Right lung (tissue), 5 donors: ENCODE results near the gene ACADVL. TPM values are rescaled to one million over a fixed set of nuclear protein-coding genes. Genes with fewer than 3 reads are reported as not detected.

ENCODE experiments used
- DNase-seq, 2 donors: peaks; one replicate each; pipeline ENCODE4 v3.0.0-alpha.2; 2013
- polyA plus RNA-seq, 5 donors: library from polyadenylated mRNA; unstranded; fragments of 120-200 nt; gene quantifications; one replicate each; pipeline versions ENCODE4 v1.2.1 to v1.2.3, GENCODE V29; 2013; ENCODE audit warnings: inconsistent platforms in 1 of 5, low replicate concordance in 1 of 5; ENCODE audit not compliant: insufficient read length in 5 of 5, insufficient read depth in 1 of 5

ACADVL gene
- polyA plus RNA-seq, 5 donors = 289 to 380 (median 360) TPM

DNA sequence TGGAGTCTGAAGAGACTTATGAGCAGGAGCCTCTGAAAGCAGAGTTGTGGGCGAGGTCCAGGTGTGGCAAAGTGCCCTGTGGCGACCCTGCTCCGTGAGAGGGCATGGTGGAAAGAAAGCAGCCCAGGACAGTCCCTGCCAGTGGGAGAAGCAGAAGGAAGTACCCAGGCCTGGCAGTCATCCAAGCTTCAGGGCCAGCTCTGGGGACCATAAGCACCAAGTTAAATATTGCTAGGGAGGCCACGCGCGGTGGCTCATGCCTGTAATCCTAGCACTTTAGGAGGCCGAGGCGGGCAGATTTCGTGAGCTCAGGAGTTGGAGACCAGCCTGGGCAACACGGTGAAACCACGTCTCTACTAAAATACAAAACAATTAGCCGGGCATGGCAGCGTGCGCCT lies 35.6 kb upstream of the ACADVL start:
- DNase-seq = no peak

DNA sequence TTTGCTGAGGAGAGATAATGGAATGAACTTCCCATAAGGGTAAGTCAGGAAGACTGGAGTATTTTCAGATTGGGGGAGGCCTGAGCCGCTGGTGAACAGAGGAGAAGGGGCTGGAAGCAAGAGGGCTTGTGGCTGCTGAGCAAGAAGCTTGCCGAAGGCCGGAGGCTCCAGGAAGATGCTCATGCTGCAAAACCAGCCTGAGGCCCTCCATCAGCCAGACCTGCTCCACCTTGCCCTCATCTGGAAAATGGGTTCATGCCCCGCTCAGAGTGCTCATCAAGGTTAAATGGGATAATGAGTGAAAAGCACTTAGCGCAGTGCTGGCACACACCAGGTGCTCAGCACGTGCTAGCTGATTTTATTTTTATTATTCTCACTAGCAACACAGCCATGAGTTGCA lies 35.1 kb upstream of the ACADVL start:
- DNase-seq = no peak

DNA sequence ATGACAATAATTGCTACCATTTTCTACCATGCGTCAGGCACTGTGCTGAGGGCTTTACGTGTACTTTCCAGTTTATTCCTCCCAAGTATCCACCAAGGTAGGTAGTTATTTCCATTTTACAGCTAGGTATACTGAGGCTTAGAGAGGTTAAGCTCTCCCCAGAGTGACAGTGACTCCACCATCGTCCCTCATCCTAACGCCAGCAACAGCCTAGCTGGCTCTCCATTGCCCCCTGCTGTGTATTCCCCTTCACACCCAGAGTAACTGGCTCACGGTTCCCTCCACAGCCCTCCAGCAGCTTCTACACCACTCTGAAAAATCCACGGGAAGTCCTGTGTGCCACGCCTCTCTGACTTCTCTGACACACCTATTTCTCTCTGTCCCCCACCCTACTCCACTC lies 33.5 kb upstream of the ACADVL start:
- DNase-seq = no peak

DNA sequence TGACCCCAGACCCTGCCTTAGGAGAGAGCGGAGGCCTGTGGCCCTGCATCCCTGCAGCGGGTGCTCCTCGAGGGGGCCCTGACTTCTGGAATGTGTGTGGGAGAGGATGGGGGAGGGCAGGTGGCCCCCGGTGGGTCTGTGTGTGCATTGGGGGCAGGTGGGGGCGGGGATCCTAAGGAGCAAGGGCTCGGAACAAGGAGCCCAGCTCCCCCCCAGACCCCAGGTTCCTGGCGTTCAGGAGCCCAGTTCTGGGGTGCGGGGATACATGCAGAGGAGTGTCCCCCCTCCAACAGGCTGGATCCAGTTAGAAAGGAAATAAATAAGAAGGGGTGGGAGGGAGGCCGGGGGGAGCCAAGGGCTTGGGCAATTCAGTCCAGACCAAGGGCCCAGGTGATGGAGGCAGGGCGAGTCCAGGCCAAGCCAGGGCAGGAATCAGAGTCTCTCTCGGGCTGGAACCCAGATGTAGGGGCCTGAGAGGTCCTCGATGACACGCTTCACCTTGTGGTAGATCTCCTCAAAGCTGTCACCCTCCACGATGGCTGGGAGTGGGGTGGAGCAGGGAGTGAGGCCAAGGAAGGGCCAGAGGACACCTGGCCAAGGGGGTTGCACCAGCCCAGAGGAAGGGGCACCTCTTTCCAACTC lies 29.3 kb upstream of the ACADVL start:
- no peak for DNase-seq

DNA sequence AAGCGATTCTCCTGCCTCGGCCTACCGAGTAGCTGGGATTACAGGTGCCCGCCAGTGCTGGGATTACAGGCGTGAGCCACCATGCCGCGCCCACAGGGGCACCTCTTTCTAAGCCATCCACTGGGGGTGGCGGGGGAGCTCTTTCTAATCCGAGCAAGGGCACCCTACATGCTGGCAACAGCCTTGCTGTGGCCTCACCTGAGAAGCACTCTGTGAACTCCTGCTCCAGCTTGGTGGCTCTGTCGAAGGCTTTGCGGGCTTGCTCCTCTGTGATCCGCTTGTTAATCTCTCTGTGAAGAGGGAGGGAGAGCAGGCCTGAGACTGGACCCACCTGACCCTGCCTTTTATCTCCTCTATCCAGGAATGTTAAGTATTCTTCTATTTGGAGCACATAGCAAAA lies 28.7 kb upstream of the ACADVL start:
- no peak for DNase-seq

DNA sequence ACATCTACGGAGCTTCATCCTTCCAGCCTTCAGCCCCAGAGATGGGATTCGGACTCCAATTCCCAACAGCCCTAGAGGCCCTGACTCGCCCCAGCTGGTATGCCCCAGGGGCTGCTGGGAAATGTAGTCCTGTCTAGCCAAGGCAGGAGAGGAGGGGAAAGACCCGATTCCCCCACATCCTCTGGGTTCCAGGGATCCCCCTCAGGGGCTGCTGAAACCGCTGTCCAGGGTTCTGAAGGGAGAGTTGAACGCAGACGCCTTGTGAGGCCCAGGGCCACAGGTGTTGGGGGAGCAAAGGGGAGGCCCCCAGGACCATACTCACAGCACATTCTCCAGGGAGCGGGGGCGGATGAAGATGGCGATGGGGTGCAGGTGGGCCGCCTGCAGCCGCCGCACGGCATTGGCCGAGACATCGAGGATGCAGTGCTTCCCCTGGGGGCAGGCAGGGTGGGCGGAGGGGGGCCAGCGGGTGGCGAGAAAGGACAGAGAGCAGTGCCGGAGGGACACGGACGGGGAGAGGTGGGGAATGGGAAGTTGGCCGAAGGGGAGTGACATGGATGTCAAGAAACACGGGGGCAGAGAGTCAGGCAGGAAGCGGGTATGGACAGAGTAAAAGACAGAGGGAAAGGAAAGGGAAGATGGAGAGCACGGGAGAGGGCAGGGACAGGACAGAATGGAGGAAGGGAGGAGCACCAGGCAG lies 28.0 kb upstream of the ACADVL start:
- DNase-seq = no peak

DNA sequence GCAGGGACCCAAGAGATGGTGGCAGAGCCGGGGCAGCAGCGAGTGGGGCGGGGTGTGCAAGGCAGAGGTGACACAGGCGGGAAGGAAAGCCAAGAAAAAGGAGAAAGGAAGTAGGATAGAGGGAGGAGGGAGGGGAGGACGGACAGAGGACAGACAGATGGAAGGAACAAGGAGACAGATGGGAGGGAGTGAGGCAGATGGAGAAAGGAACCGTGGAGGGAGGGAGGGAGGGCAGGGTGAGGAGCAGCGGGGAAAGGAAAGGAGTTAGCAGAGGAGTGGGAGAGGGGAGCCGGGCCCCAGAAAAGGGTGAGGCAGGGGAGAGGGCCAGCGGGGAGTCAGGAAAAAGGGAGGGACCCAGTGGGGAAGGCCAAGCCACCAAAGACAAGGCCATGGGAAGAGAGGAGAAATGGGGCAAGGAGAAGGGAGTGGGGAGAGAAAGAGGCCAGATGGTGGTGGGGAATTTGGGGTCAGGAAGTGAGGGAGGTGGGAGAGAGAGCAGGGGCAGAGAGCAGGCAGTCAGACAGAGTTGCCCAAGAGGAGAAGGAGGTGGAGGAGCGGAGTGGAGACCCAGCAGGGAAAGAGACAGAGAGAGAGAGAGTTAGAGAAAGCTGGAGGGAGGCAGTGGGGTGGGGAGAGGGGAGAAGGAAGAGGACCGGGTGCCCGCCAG lies 27.3 kb upstream of the ACADVL start:
- DNase-seq = no peak

DNA sequence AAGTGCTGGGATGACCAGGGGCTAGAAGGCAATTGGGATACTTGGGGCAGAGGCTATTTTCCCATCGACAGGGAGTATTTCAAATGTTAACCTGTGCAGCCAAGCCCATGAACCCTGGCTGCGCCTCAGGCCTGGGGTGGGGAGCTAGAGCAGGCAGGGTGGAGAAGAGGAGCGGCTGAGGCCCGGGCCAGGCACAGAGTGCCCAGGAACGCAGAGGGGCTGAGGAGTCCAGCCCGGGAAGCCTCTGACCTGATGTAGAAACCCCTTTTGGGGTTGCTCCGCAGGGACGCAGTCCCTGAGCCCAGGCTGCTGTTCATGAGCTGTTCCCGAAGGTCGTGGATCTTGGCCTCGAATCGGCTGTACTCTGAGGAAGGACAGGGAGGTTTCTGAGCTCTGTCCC lies 23.8 kb upstream of the ACADVL start:
- DNase-seq = no peak

DNA sequence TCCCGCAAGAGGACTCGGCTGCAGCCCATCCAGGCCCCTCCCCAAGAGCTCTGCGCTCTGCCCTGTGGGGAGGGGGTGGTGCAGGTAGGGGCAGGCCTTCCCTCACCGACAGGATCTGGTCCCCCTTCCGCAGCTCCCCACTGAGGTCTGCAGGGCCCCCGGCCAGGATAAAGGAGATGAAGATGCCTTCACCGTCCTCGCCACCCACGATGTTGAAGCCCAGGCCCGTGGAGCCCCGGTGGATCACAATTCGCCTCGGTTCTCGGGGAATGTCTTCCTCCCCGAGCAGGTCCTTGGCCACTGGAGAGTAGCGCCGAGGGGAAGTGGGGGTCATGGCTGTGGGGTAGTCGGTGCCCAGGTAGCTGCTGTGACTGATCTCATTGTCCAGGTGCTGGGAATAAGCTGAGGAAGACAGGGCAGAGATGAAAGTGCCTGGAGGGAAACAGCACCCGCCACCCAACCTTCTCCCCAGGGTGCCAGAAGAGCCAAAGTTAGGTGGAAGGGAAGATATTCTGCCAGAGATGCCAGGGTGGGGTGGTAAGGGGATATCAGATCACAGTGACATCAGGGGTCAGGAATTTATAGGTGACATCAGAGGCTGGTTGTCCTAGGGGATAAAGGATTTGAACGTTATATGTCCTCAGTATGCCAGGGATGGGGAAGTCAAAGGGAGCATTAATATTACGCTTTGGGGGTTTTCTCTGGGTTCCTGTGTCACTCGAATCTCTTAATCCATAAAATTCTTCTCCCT lies 22.9 kb upstream of the ACADVL start:
- no peak for DNase-seq

DNA sequence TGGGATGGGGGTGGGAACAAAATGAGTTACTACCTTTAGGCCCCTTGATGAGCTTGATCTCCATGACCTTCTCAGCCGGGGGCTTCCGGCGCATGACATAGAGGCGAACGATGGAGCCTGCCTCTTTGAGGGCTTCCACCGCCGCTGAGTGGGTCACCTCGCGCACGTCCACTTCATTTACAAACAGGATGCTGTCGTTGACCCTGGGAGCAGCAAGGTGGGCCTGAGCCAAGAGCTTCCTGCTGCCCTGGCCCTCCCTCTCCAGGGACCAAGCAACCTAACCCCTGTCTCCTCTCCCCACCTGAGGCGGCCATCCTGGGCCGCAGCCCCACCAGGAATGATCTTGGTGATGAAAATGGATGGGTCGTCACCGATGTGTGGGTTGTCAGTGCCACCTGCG lies 16.3 kb upstream of the ACADVL start:
- DNase-seq = no peak

DNA sequence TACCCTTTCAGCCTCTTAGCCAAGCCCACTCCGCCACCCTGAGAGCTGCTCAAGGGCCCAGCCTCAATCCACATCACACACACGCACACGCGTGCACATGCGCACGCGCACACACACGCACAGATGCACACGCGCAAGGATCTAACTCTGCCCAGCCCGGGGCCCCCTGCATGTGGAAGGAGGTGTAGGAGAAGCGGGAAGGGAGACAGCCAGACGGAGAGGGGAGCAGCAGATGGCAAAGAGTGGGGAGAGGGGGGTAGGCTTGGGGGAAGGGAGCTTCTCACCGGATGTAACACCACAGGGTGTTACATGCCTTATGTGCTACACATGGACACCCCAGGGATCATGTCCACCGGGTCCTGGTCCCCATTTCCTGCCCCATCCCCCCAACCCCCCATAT lies 15.4 kb upstream of the ACADVL start:
- no peak for DNase-seq

DNA sequence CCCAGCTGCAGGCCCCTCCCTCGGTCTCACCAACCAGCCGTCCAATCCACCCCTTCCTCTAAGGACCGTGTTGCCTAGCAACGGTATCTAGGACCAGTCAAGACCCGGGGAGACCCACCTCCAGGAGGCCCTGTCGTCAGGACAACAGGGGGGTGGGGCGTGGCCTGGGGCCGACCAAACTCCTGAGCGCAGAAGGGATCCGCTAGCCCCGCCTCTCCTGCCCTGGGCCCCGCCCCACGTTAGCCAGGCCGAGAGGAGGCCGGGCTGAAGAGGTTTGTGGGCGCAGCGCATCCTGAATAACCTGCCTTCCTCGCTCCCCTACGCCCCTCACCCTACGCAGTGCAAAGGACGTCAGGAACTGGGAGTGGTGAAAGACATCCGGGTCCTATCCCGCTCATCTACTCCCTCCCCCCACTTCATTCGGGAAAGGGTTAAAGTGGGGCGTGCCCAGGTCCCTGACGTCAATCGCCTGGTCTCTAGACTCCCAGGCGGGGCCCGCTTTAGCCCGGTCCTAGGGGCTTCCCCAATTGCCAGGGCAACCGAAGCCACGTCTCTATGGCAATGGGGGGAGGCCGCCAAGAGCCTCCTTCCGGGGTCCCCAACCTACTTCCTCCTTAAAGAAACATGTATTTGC lies 14.8 kb upstream of the ACADVL start:
- peak; percentile 86 to 90 for DNase-seq

DNA sequence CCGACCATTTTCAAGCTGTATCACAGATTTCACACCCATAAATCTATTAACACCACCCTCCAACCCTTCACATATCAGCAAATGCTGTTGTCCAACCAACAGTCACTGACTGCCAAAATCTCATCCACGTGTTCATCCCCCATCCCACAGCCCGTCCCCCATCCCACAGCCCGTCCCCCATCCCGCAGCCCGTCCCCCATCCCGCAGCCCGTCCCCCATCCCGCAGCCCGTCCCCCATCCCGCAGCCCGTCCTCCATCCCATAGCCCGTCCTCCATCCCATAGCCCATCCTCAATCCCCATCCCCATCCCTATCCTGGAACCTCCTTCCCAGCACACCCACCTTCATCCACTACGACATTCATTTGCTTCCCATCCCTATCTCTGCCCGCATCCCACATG lies 14.2 kb upstream of the ACADVL start:
- no peak for DNase-seq

DNA sequence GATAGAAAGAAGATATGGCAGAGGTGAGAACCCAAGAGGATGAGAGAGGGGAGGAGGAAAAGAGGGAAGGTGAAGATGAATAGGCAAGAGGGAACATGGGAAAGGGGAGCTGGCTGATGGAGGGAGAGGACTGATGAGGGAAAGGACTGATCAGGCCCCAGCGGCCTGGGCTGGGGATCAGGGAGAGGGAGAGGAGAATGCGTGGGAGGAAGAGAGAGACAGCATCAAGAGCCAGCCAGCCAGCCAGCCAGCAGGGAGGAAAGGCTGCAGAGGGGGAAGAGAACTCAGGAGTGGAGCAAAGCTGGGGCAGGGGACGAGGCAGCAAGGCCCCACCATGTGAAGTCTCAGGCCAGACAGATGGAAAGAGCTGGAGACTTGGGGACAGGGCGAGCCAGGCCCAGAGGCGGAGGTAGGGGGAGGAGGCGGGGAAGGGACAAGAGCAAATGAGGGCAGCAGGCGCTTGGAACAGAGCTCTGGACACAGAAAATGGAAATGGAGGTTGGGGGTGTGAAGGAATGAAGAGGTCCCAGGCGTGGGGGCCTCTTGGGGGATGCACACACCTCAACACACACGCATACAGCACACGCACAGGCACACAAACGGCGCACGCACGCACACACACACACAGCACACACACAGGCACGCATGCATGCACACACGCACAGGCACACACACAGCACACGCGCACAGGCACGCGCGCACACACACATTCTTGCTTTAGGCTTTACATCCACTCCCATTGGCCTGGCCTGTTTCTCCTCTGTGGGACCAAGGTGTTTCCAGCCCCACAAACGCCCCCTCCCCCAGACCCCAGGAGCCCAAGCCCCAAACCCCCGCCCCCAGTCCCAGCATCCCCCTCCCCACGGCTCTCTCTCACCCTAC lies 12.4 kb upstream of the ACADVL start:
- DNase-seq = no peak

DNA sequence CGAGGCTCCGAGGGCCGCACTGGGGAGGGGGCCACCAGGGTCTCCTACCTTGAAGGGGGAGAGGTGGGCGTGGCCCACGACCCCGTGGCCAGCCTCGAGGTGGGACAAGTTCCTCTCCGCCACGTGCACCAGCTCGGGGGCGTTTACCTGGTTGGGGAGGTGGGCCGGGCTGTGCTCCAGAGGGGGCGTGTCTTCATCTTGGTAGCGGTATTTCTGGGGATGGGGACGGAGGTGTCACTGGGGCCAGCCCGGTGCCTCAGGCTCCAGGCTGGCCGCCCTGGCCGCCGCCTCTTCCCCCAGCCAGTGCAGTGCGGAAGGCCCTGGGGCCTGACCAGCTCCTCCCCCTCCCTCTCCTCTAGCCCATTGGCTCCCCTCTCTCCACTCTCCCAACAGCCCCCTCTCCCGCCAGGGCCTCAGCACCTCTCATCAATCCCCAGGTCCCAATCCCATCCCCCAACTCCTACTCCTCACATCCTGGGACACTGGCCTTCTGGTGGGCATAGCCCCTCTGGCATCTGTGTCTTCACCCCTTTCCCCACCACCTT lies 11.6 kb upstream of the ACADVL start:
- DNase-seq = no peak

DNA sequence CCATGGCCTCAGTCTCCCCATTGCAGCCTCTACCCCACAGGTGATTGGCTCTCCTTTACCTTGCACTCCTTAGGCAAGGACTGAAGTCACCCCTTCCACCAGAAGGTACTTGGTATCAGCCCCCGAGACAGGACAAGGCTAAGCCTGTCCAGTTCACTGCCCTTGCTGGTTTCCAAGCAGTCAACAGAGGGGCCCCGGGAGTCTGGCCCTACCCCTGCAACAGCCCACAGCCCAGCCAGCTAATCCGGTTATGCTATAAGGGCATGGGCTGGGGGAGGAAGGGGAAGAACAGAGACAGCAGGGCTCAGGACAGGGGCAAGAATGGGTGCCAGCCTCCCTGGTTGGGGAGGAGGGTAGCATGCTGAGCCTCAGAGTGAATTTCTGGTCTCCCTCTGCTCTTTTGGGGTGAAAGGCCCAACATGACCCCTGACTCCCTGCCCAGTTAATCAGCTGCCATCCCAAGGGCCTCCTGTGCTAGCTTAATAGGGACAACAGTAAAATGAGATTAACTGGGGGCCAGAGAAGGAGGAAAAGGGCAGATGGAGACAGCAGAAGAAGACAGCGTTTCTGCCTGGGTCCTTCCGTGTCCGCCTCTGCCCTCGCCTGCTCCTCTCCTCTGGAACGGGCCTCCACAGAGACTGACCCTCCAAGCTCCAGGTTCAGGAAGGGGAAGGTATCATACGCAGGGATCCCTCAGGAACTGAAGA lies 10.8 kb upstream of the ACADVL start:
- DNase-seq = no peak

DNA sequence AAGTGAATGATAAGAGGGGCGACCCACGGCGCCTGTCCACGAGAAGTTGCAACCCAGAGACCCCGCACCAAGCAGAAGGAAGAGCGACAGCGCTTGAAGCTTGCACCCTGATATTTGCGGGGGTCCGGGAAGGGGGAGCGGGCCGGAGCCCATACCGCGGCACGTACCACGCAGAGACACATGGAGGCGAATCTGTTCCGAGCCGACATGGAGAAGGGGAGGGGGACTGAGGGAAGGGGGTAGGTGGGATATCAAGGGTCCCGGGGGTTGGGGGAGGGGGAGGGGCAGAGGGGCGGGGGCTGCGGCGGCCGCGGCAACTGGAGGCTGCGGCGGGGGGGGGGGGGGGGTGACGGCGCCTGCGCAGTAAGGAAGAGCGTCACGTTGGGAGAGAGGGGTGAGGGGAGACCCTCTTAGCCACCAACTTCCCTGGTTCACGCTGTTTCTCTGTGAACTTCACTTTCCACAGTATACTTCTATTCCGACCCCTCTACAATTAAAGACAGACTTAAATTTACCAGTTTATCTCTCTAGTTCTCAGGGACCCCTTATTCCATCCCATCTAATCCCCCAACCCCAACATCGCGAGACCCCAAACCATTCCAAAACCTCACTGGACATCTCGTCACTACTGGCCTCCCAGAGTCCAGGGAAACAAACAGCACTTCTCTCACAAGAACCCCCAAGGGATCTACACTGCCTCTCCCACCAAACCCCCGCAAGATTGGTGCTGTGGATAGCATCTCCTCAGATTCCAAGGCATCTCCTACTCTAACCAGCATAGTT lies 8.1 kb upstream of the ACADVL start:
- no peak for DNase-seq

DNA sequence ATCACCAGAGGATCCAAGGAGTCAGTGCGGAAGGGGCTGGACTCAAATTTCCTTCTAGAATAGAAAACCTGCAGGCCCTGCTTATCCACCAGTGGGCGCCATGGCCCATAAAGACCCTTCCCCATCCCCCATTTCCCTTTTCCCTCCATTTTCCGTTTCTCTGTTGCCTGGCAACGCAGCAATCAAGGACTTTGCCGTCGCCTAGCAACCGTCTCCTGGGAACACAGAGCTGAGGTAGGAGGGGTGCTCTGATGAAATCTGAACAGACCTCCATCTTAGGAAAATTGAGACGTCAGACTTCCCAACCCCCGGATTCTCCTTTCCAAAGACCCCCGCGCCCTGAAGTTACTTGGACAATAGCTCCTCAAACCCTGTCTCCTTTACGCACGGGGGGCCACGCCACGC lies 5.8 kb upstream of the ACADVL start:
- peak; percentile 84 to 90 for DNase-seq
